Measurements from ENCODE around the gene CIPC.

GRCh38 chr14:77110286-77110685, 12.2 kb downstream of the CIPC start:
- TF ChIP-seq ZFX (IDR thresholded peaks at IDR 0.05): no peak
- TF ChIP-seq CTCF (conservative IDR thresholded peaks at IDR 0.05): no peak

All from C4-2B (cell line).